ENCODE measurements around the gene TSHZ2.
"Not testable (repeated sequence)": the region's sequence is repeated elsewhere in the genome, so short reads cannot be mapped to it uniquely, and the experiment has no call there.

Gene TSHZ2

DNA sequence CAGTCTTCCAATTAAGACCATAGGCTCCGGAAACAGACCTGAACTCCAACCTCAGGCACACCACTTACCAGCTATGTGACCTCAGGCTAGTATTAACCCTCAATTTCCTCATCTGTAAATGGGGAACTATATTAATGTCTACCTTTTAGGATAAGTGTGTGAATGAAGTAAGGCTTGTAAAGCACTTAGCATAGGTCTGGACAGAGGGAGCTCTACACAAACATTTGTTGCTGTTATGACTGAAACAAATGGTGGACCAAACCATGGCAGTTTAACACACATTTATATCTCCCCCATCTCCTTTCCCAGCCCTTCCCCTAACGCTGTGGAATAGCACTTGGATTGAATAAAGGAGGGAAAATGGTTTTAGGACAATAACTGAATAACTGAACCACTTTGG lies 48.7 kb downstream of the TSHZ2 start:
- DNase-seq (ENCODE audit: low read depth) = no peak
- H3K4me3 ChIP-seq (ENCODE audit: low read depth, low read length) = no peak overlapping the region

DNA sequence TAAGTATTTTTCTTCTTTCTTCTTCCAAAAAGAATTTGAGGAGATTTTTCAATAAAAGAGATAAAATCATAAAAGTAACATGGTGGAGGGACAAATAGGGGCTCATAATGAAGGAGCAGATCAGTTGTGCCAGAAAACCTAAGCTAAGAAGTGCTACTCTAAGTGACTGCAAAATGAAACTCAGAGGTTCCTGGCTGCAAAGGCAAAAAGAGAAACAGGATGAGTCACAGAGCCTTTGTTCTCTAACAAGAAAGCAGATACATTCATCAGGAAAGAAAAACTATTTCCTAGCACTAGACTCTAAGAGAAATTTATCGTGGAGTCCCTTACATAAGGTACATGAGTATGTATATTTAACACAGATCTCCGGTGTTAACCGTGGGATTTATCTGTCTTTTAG lies 49.8 kb downstream of the TSHZ2 start:
- no peak overlapping the region for H3K4me3 ChIP-seq (ENCODE audit: low read depth, low read length)
- no peak for DNase-seq (ENCODE audit: low read depth)

DNA sequence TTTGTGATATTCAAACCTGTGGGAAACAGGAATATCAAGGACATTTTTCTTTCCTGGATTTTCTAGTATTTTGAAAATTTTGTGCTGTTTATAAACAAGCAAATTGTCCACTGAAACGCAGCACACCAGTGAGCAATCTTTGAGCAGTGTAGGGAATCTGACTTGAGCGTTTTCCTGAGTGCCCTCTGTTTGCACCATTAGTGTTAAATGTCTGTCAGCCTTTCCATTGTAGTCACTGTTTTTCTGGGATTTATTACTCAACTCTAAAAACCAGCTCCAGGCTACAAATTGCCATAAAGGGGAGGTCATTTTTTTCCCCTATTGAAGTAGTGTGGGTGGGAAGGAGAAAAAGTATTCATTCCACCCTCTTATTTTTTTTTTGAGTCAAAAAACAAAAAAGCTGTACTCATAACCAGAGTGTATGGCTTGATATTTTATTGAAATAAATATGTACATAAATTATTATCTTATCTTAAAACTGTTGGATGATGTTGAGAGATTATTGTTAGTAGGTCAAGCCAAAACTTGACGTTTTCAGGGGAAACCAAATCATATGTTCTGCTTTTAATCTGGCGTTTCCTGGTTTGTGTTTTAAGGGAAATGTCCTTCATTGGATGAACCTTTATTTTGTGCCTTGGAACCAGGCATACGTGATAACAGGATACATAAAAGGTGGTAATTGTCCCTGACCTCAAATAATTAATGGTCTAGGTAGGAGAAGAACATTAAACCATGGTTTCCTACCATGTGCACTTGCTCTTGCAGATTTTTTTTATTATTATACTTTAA lies 51.8 kb downstream of the TSHZ2 start:
- DNase-seq (ENCODE audit: low read depth) = no peak
- H3K4me3 ChIP-seq (ENCODE audit: low read depth, low read length) = no peak overlapping the region

DNA sequence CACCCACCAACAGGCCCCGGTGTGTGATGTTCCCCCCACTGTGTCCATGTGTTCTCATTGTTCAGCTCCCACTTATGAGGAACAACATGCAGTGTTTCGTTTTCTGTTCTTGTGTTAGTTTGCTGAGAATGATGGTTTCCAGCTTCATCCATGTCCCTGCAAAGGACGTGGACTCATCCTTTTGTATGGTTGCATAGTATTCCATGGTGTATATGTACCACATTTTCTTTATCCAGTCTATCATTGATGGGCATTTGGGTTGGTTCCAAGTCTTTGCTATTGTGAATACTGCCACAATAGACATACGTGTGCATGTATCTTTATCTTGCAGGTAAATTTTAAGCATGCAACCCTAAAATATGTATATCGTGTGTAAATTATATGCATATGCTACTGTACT lies 52.5 kb downstream of the TSHZ2 start:
- not testable (repeated sequence) for DNase-seq (ENCODE audit: low read depth); H3K4me3 ChIP-seq (ENCODE audit: low read depth, low read length)

DNA sequence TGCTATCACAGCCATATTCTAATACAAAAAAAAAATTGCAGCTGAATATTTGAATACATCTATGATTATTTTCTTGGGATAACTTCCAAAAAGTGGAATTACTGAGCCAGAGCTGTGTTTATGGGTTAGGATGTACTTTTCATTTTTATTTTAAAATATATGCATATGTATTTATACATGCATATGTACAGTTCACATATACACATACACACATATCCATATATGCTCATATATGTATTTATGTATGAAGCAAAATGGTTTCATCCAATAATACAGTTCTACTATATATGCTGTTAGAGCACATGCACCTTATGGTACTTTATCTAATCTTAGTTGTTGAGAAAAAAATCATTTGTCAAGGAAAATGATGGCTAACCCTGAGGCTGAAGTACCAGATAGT lies 54.9 kb downstream of the TSHZ2 start:
- H3K4me3 ChIP-seq (ENCODE audit: low read depth, low read length) = no peak overlapping the region
- no peak for DNase-seq (ENCODE audit: low read depth)

DNA sequence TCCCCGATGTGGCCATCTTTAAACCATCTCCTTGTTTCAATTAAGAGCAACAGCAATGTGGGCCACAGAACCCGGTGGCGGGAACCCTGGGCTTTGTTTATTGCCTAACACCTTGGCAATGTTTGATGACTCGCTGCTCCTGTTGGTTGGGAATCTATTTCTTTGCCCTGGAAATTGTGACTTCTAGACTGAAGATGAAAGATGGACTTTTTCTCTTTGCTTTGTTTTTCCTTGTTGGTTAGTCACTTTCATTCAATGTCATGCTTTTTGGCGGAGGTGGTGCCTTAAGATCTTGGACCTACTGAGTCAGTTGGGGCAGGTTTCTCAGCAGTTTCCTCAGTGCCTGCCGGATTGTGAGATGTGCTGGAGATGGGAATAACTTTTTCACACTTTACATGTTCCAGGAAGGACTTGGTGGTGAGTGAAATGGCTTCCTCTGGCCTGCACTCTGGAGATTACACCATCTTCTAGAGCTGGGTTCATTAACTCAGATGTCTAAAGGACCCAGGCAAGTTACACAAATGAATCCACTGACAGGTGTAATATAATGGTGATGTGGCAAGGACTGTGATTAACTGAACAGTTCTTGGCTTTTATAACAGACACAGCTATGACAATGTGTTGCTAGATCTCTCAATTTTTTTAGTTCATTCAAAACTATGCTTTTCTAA lies 56.3 kb downstream of the TSHZ2 start:
- no peak for DNase-seq (ENCODE audit: low read depth)
- H3K4me3 ChIP-seq (ENCODE audit: low read depth, low read length) = no peak overlapping the region

DNA sequence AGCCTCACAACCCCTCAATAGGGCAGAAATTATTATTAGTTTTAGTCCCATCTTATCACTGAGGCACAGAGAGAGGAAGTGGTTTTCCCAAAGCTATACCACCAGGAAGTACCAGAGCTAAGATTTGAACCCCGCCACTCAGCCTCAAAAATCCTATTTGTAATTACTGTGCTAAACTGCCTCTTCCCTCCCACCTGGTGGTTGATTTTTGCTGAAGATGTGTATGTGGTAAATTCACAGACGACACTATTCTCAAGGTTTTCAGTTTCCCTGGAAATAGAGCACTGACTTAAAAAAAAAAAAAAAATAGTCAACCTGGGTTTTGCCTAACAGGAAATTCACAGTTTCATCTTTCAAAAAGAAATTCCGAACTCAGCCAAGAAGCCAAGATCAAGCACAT lies 57.9 kb downstream of the TSHZ2 start:
- DNase-seq (ENCODE audit: low read depth) = no peak
- no peak overlapping the region for H3K4me3 ChIP-seq (ENCODE audit: low read depth, low read length)

DNA sequence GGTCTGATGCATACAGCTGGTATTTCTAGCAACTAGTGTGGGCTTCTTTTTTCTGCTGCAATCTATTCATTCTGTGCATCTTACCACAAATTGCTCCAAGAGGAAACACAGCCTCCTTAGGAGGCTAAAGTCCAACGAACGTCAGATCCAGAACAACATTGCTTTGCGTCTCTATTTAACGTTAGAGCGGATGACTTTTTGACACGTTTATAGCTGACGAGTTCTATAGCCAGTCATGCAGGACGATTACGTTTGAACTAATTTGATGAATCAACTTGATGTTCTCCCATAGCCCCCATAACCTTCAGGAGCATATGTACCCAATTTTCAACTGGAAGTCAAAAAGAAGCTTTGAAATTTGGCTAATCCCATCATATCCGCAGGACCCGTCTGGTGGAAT lies 59.9 kb downstream of the TSHZ2 start:
- DNase-seq (ENCODE audit: low read depth) = peak; percentile 64
- H3K4me3 ChIP-seq (ENCODE audit: low read depth, low read length) = no peak overlapping the region

DNA sequence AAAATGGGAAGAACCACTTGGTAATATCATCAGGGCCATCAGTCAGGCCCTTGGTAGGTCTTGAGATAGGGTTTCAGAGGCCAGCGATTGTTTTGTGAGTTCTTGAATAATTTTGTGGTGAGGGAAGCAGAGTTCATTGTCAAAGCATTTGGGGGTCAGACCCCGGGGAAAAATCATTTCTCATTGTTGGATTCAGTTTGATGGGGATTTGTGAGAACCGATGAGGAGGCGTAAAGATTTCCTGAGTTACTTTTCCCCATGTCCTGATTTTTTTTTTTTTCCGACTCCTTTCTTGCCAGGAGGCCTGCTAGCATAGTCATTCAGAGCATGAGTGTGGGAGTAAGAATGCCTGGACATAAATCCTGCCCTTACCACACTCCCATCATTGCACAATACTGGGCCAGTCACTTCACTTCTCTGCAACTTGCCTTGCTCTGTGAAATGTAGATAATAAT lies 60.3 kb downstream of the TSHZ2 start:
- DNase-seq (ENCODE audit: low read depth) = peak; percentile 95
- no peak overlapping the region for H3K4me3 ChIP-seq (ENCODE audit: low read depth, low read length)

DNA sequence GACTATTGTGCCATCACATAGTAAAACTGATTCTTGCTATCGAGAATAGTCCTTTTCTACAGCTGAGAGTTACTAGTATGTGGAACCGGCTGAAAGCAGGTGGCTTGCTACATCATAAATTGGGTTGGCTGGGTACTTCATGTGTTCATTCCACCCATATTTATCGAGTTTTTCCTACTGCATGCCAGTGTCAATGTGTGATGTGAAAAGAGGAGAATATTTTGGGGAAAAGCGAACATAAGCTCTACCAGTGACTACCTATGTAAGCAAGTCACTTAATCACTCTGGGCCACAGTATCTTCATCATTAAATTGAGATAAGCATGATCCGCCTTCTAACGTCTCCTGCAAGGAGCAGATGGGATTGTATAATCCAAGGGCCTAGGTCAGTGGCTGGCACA lies 61.0 kb downstream of the TSHZ2 start:
- DNase-seq (ENCODE audit: low read depth) = no peak
- no peak overlapping the region for H3K4me3 ChIP-seq (ENCODE audit: low read depth, low read length)

DNA sequence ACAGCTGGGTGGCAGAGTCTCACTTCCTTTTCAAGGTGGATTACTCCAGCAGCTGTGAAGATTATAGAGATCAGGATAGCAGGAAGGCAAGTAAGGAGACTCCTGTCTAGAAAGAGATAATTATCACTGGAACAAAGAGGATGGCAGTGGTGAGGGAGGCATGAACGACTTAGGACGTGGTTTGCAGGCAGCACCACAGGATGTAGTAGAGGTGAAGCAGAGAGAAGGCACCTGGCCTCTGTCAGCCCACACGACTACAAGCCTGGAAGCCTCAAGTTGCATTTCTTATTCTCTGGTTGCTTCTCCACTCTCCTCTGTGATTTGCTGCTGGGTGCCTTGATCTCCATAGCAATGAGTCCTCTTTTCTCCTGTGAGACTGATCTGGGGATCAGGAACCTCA lies 62.7 kb downstream of the TSHZ2 start:
- H3K4me3 ChIP-seq (ENCODE audit: low read depth, low read length) = no peak overlapping the region
- DNase-seq (ENCODE audit: low read depth) = no peak

DNA sequence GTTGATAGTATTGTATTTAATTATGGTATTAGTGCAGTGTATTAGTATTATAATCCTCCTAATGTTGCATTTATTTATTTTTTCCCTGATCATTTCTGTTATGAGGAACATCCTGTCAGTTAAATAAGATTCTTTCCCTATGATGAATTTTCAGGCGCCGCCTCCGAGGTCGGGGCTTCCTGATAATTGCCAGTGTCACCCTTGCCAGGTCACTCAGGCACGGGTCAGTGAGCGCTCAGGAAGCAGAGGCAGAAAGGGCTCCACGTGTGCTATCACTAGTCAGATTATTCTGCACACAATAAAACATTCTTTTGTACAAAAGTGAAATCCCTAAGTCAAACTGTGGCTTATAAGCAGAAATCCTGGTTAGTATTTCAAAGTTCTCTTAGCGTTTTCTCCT lies 64.8 kb downstream of the TSHZ2 start:
- no peak for DNase-seq (ENCODE audit: low read depth)
- H3K4me3 ChIP-seq (ENCODE audit: low read depth, low read length) = no peak overlapping the region

DNA sequence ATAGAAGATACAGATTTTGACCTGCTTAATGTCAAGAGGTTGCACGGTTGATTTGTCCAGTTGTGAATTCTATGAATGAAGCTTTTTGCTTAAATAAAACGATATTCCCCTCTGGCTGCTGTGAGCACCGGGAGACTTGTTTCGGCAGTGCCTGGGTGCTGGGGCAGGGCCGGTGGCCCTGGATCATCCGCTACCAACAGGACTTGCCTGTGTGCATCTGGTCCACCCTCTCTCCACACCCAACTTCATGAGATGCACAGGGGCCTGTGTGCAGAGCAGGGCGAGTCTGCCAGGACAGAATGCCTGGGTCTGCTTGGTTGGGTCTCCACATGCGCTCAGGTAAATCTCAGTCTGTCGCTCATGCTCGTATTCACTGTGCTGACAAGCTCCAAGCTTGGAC lies 65.5 kb downstream of the TSHZ2 start:
- no peak for DNase-seq (ENCODE audit: low read depth)

DNA sequence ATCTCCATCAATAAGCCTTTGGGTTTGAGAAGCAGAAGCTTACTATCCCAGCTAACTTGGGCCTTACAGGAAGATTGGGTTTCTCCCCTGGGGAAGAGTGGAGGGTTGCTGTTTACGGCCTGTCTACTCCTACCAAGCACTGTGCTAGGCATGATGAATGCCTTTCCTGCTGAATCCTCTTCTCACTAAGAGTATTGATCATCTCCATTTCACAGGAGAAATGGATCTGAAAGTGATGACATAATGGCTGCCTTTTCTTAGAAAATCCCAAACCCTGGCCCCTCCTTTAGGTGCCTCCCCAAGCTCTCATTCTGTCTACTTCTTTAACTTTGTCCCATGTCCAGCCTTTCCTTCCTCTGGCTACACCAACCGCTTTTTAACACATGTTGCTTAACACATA lies 66.1 kb downstream of the TSHZ2 start:
- no peak for DNase-seq (ENCODE audit: low read depth)
- H3K4me3 ChIP-seq (ENCODE audit: low read depth, low read length) = no peak overlapping the region

More for the DNA sequence above, 65.5 kb downstream of the TSHZ2 start:
- H3K4me3 ChIP-seq (ENCODE audit: low read depth, low read length) = no peak overlapping the region

DNA sequence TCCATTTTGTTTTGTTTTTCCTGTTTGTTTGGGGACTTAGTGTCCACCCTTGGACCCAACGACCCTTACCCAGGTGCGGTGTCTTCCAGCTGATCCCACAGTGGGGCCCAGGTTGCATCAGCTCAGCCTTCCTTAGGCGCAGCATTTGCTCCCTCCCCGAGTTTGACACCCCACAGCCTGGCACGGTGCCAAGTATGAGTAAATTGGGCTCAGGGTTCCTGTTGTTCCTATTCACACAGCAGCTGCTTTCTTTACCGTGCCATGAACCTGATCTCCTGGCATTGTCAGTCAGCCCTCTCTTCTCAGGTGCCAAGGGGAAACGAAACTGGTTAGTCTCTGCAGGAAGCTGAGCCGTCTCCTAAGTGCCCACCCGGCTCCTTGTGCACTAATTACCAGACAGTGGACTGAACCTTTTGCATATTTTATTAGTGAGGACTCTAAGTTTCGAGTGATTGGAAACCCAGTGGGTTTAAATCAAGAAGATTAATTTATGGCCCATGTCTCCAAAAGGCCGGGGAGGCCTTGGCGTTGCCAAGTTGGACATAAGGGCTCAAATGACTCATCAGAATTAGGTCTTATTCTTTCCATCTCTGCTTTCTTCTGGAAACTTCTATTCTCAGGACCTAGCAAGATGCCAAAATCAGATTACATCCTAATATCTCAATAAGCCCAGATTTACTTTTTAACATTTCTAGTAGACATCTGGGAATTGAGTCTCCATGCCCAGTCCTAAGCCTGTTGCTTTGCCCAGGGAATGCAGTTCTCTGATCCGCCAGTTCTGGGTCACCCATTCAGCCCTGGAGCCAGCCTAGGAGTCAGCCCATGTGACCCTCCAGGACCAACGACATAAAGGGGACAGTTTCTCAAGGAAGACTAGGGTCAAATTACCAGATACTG lies 68.8 kb downstream of the TSHZ2 start:
- H3K4me3 ChIP-seq (ENCODE audit: low read depth, low read length) = no peak overlapping the region
- DNase-seq (ENCODE audit: low read depth) = no peak

DNA sequence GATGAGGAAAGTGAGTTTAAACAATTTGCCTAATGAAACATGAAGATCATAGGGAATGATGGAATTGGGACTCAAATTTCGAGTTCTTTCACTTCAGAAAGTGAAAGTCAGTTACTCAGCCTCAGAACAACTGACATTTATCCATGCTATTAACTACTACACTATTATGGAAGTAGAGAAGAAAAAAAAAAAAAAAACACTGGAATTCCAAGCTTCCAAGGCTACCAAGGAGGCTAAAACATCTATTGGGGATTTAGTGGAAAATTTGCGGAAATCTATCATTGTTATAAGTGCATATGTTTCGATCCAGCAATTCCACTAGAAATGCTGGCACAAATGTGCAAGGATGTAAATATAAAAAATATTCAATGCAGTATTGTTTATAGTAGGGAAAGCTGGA lies 70.4 kb downstream of the TSHZ2 start:
- no peak overlapping the region for H3K4me3 ChIP-seq (ENCODE audit: low read depth, low read length)
- no peak for DNase-seq (ENCODE audit: low read depth)

DNA sequence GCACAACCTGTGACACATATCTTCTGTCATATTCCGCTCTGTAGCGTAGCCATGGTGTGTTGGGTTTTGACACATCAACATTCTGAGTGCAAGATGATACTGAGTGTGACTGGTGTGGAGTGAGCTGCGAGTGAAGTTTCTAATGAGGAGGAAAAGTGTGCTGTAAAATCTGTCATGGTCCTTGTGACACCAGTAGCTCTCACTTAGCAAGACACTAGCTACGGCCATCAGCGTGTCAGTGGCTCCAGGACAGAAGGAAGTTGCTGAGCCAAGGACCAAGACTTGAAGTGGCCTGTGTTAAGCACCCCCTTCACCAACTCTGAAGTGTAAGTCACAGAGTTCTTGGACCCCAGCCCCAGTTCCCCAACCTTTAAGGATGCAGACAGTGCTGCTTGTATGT lies 72.1 kb downstream of the TSHZ2 start:
- no peak overlapping the region for H3K4me3 ChIP-seq (ENCODE audit: low read depth, low read length)
- DNase-seq (ENCODE audit: low read depth) = no peak

DNA sequence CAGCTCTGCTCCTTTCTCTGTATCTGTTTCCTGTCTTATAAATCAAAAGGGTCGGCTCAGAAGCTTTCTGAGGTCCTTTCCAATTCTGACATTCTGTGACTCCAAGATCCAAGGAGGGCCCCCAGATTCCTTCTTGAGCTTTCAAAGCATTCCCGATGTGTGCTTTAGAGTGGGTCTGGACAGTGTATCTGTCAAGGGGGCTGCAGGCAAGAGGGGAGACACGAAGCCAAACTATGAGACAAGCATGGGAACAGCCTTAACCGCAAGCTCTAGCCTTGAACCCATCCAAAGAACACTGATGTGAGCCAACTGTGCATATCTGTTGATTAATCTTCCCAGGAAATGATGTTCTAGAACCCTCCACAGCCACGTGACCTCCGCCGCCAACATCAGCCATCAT lies 73.8 kb downstream of the TSHZ2 start:
- no peak for DNase-seq (ENCODE audit: low read depth)
- no peak overlapping the region for H3K4me3 ChIP-seq (ENCODE audit: low read depth, low read length)

DNA sequence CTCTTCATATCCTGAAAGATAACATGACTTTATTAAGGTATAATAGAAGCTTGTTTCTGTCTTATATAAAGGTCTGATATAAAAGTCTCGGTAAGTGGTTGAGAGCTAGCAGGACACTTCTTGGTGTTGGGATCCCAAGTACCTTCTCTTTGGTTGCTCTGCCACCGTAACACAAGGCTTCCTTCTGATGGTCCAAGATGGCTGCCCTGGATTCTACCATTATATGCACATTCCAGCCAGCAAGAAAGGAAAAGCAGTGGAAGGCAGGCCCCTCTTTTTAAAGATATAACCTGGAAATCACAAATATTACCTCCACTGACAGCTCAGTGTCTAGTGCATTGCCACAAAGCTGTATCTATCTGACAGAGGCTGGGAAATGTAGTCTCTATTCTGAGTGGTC lies 75.0 kb downstream of the TSHZ2 start:
- no peak for DNase-seq (ENCODE audit: low read depth)
- no peak overlapping the region for H3K4me3 ChIP-seq (ENCODE audit: low read depth, low read length)

DNA sequence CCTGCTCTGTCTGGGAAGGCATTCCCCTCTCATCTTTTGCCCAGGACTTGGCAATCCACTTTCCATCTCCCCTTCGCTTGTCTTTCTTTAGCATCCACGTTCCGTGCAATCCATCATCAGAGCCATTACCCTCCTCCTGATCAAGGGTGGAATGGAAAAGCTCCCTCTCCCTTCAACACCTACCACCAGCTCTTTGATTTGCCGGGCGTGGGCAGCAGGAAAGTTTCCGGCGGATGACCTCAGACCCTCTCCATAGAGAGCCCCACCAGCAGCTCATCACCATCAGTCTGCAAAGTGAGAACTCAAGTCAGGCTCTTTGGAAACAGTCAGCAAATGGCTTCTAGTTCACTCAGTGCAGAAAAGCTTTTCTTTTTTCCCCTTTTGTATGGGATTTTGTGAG lies 76.2 kb downstream of the TSHZ2 start:
- no peak for DNase-seq (ENCODE audit: low read depth)
- H3K4me3 ChIP-seq (ENCODE audit: low read depth, low read length) = no peak overlapping the region
